ENCODE results near the gene COPB2.

DNA sequence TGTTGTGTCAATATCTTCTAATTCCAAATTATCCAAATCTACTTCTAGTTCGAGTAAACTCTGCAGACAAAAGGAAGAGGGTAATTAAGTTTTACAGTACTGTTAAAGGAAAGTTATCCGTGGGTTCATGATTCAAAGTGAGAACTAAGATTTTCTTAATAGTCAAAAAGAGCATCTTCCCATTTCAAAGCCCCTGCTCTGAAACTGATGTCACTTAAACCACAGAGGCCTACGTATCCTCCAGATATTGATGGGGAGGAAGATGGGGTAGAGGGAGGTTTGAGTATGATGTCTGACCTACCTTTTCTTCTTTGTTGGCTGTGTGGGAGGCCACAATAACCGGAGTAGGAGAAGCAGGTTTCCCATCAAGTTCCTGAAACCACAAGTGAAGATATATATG, 31.5 kb downstream of the COPB2 start:
- TF ChIP-seq, protein P1, sequence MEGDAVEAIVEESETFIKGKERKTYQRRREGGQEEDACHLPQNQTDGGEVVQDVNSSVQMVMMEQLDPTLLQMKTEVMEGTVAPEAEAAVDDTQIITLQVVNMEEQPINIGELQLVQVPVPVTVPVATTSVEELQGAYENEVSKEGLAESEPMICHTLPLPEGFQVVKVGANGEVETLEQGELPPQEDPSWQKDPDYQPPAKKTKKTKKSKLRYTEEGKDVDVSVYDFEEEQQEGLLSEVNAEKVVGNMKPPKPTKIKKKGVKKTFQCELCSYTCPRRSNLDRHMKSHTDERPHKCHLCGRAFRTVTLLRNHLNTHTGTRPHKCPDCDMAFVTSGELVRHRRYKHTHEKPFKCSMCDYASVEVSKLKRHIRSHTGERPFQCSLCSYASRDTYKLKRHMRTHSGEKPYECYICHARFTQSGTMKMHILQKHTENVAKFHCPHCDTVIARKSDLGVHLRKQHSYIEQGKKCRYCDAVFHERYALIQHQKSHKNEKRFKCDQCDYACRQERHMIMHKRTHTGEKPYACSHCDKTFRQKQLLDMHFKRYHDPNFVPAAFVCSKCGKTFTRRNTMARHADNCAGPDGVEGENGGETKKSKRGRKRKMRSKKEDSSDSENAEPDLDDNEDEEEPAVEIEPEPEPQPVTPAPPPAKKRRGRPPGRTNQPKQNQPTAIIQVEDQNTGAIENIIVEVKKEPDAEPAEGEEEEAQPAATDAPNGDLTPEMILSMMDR (IDR thresholded peaks at IDR 0.05): no peak
- TF ChIP-seq POLR2A (IDR thresholded peaks at IDR 0.05): no peak
